Right lobe of liver (tissue), 4 donors: Measurements from ENCODE around the gene AKT3.

Source experiments
- CTCF ChIP-seq, 4 donors: fragments of 200-600 bp in 3 of 4; fragments of 450-650 bp in 1 of 4; IDR thresholded peaks; one replicate each; pipeline versions ENCODE4 v1.5.1 to v1.8.0; 2016 to 2022; ENCODE audit warnings: antibody characterized with exemption in 4 of 4, mild to moderate bottlenecking in 2 of 4
- POLR2A ChIP-seq: fragments of 450-650 bp; IDR thresholded peaks from one replicate; pipeline ENCODE4 v1.6.1; 2017; ENCODE audit warnings: antibody characterized with exemption, mild to moderate bottlenecking
- donor health status: DM: no; HTN: no; CAD: no.
- donor health status: DM: no; HTN: no; CAD: no.
- donor health status: DM: no; HTN: yes; CAD: no.

- TF ChIP-seq CTCF (IDR thresholded peaks at IDR 0.05) (no peak), POLR2A (no peak)
Observed at GRCh38 chr1:243609698-243610097, 240.3 kb downstream of the AKT3 start.
